Esophagus mucosa (tissue), 1 donor: ENCODE data around the gene DHRS2. TPM values are rescaled to one million over a fixed set of nuclear protein-coding genes. Genes with fewer than 3 reads are reported as not detected.
"Not testable (repeated sequence)": the region's sequence is repeated elsewhere in the genome, so short reads cannot be mapped to it uniquely, and the experiment has no call there.

Experiments used
- ATAC-seq: fragments of 200-7000 bp; cut with Tn5 transposase; one replicate; pipeline ENCODE4 v1.9.1; 2020
- total RNA-seq: library from RNA; stranded (reverse); gene quantifications from one replicate; pipeline ENCODE4 v1.2.4, GENCODE V29; 2023
- donor health status: DM: yes; HTN: yes; CAD: no.

The DHRS2 gene
- total RNA-seq, 1 donor from 2014 or later: not detected

- ATAC-seq: no peak
These were observed 14.3 kb downstream of the DHRS2 start for GRCh38 chr14:23650506-23650905.

- no peak for ATAC-seq
These were observed 16.9 kb downstream of the DHRS2 start for GRCh38 chr14:23653051-23653450.

DNA sequence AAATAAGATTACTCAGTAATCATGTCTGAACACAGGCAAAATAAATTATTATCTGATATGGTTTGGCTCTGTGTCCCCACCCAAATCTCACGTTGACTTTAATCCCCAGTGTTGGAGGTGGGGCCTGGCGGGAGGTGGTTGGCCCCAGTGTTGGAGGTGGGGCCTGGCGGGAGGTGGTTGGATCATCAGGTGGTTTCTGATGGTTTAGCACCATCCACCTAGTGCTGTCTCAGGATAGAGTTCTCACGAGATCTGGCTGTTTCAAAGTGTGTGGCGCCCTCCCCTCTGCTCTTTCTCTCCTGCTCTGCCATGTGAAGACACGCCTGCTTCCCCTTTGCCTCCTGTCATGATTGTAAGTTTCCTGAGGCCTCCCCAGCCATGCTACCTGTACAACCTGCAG is 18.1 kb downstream of the DHRS2 start:
- ATAC-seq: no peak

- no peak for ATAC-seq
These were observed 21.9 kb downstream of the DHRS2 start for GRCh38 chr14:23657959-23658470.

DNA sequence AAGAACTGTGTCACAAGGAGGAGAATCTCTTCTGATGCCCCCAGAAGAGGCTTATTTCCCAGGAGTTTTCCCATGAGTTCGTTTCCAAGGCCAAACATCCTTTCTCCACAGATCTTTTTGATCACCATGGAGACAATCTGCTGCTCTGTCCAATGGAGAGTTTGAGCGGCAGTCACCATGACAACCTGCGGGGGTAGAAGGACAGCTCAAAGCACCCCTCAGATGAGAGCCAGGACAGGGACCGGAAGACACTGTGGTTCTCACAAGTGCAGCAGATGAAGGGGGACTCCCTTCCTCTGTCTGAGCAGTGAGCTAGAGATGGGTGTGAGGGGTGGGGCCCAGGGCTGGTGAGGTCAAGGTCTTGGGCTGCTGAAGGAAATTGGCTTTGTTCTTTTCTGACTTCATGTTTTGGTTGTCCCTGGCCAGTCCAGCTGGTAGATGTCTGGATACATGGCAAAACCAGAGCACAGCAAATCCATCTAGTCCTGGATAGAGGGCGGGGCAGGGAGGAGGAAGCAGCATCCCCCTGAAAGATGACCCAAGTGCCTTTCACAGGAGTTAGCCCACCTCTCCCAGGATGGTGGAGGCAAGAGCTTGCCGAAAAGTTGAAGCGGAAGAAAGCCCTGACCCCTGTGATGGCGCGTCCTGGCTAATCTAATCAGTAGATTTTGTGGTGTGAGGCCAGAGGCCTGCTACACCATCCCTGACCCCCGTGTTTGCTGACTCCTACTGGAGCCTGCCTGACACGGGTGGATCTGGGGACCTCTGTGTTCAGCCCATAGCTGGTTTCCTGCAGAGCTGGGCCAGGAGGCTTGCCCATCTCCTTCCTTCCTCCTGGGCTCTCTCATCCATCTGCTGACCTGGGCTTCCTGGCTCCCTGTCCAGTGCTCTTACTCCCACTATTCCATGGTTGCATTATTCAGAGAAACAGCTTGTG is 24.4 kb downstream of the DHRS2 start:
- no peak for ATAC-seq

DNA sequence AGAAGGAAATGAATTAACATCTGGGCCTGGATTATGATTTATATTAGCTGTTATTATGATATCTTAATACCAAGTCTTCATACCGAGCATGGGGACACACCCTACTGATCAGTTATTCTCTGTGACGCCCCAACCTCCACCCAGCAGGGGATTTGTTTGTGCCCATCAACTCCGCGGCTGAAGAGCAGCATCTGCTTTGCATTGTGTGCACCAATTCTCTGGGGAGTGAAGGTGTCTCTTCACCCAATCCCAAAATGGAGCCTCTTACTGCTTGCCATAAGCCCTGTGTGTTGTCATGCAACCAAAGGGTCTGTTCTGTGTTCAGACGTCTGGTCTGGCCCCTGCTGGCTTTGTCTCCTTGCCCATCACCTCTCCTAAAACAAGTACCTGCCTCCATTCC is 25.4 kb downstream of the DHRS2 start:
- no peak for ATAC-seq

DNA sequence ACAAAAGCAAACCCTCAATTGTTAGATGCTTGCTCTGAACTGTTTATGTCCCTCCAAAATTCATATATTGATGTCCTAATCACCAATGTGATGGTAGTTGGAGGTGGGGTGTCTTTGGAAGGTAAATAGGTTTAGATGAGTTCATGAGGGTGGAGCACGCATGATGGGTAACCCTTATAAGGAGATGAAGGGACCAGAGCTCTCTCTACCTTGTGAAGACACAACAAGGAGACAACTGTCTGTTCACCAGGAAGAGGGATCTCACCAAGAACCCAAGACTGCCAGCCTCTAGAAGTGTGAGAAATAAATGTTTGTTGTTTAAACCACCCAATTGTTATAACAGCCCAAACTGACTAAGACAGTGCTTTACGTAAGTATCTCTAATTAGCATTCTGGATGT is 27.0 kb downstream of the DHRS2 start:
- no peak for ATAC-seq

GRCh38 chr14:23663711-23664110 is 27.5 kb downstream of the DHRS2 start:
- ATAC-seq: no peak

GRCh38 chr14:23664207-23664885 is 28.2 kb downstream of the DHRS2 start:
- ATAC-seq: no peak

GRCh38 chr14:23665302-23666016 is 29.3 kb downstream of the DHRS2 start:
- ATAC-seq: no peak

DNA sequence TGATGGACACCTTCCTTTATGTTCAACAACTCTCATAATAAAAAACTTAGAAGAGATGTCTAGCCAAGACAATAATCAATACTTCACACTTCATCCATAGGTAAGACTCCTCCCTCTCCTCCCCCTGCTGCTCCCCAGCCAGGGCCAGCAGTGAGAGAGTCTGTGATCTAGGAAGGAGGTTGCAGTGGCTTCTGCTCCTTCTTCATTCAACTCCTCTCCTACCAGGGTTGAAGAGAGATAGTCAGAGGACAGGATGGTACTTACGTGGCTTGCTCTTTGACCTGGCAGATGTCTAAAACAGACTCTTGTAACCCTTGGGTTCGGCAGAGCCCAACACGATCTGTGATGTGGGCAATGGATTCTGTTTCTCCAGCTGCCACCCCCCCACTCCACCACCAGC is 31.0 kb downstream of the DHRS2 start:
- no peak for ATAC-seq

DNA sequence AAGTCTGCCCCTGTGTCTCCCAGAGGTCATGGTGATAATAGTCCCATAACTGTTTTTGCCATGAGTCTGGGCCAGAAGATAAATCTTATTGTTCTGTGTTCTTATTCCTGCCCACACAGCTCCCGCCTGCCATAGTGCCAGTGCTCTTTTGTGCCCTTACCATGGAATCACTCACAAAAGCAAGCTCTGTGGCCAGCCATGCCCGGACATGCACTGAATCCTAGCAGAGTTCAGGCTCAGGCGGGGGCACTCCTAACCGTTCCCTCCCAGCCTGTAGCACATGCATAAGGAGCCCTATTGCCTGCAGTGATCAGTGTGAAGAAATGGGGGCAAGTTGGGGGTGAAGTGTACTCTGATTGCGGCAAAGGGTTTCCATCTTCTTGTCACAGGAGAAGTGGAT is 33.3 kb downstream of the DHRS2 start:
- ATAC-seq: no peak

- ATAC-seq: no peak
These were observed 34.3 kb downstream of the DHRS2 start for GRCh38 chr14:23670481-23670880.

- no peak for ATAC-seq
These were observed 36.0 kb downstream of the DHRS2 start for GRCh38 chr14:23672200-23672599.

- ATAC-seq: no peak
These were observed 39.2 kb downstream of the DHRS2 start for GRCh38 chr14:23675337-23675736.

DNA sequence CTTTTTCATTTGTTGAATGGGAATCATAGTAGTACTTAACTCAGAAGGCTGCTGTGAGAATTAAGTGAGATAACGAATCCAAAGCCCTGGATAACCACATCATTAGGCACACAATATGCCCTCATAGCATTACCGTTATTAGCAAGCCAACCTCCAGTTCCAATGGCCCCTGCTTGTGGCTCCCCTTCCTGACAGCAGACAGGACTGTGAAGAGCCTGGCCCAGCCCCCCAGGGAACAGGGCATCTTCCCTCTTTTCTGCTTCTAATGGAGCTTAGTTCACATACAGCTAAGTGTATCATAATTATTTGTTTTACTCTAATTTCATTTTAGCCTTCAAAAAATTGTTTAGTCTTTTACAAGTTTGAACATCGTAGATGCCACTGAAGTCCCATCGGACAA is 39.7 kb downstream of the DHRS2 start:
- no peak for ATAC-seq

DNA sequence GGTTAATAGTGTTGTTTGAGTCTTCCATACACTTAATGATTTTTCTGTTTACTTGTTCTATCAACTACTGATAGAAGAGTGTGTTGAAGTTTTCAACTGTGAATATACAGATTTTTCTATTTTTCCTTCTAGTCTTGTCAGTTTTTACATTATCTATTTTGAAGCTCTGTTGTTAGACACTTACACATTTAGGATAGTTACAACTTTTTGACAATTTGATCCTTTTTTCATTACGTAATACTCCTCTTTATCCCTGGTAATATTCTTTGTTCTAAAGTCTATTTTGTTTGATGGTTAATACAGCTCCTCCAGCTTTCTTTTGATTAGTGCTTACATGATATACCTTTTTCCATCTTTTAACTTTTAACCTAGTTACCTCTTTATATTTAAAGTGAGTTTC is 45.2 kb downstream of the DHRS2 start:
- ATAC-seq: no peak

- not testable (repeated sequence) for ATAC-seq
These were observed 53.7 kb downstream of the DHRS2 start for GRCh38 chr14:23689709-23690514.

DNA sequence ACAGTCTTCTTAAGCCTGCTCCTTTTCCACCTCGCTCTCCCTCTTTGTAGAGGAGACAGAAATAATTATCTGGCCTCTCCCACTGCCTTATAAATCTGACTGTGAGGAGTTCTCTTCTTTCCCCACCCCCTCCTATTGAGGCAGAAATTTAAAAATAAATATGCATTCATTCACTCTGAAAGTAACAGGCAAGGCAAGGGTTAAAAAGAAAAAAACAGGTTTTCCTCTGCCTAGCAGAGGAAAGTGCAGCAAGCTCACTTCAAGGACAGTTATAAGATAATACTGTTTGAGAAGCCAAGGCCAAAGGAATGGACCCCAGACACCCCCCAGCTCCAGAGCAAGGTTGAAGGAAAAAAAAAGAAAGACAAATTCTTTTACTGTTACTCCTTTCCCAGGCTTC is 56.3 kb downstream of the DHRS2 start:
- ATAC-seq: no peak

- ATAC-seq: no peak
These were observed 57.1 kb downstream of the DHRS2 start for GRCh38 chr14:23693252-23693775.

DNA sequence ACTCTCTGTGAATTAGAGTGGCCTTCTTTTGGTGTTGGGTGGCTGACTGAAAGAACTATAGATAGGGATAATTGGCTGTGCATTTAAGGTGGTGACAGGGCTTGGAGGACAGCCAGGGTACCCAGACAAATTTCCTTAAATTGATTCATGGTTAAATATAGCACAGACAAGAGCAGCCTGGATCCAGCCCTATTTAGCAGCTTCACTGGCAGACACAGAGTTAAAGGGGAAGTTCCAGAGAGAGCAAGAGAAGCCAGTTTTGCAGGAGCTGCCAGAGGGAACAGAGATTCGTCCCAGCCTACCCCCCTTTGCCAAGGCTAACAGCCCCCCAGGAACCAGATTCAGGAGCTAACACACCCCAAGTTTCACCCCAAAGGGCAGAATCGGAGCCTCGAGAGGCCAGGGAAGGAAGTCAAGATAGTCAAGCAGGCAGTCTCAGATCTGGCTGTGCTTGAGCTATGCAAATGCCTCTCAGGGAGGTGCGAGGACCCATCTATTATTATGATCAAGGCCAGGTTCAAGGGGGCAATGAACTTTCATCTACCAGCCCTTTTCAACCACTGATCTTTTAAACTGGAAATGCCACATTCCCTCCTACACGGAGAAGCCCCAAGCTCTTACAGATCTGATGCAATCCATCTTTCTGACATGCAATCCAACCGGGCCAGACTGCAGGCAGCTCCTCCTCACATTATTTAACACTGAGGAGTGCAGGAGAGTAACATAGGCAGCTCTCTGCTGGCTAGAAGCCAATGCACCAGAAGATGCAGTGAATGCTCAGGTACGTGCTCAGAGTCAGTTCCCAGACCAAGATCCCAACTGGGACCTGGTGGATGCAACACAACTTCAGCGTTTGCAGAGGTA is 58.2 kb downstream of the DHRS2 start:
- ATAC-seq: peak; percentile 75
